A549 (cell line): Measurements from ENCODE around the gene SNX11. TPM values are rescaled to one million over a fixed set of nuclear protein-coding genes. Genes with fewer than 3 reads are reported as not detected.

Experiments
- ATAC-seq, 2 experiments: fragments of 200-7000 bp in 1 of 2; fragments of >200 bp in 1 of 2; cut with Nextera tagmentation in 1 of 2; cut with Tn5 transposase in 1 of 2; 3 replicates each; pipeline versions ENCODE4 v1.8.0 to v1.9.1; 2018 to 2020; ENCODE audit warnings: mild to moderate bottlenecking in 1 of 2, moderate library complexity in 1 of 2
- CTCF ChIA-PET: fragments of 300-600 bp; sonication (Branson Sonifier 250); formaldehyde crosslinking; extraction: SDS; loops from one replicate; lab custom pipeline; 2021; ENCODE audit warnings: antibody characterized with exemption, inconsistent platforms; lab: Yijun Ruan, JAX
- POLR2A ChIA-PET: fragments of 350-600 bp; formaldehyde crosslinking; extraction: SDS; loops from one replicate; lab custom pipeline; 2021; ENCODE audit warnings: antibody characterized with exemption, inconsistent platforms; lab: Yijun Ruan, JAX
- DNase-seq, 2 experiments: peaks; one replicate each; pipeline versions ENCODE4 v3.0.0 to v3.0.0-alpha.2; 2011 to 2016; ENCODE audit warnings: low read depth in 1 of 2, low spot score in 1 of 2
- FAIRE-seq: peaks from 2 replicates; lab custom pipeline; 2011; peaks lifted over from hg19 to GRCh38; lab: Jason Lieb, UNC
- H3K27ac ChIP-seq, 2 experiments: fragments of >200 bp; sonication (Bioruptor Twin); formaldehyde crosslinking; 3 replicates each; pipeline ENCODE4 v1.5.1; 2016 to 2017
- H3K4me1 ChIP-seq: fragments of >200 bp; sonication (Bioruptor Twin); formaldehyde crosslinking; 3 replicates; pipeline ENCODE4 v1.6.1; 2016
- H3K4me2 ChIP-seq: fragments of >200 bp; sonication (Bioruptor Twin); formaldehyde crosslinking; 3 replicates; pipeline ENCODE4 v1.6.1; 2016
- H3K4me3 ChIP-seq: fragments of >200 bp; sonication (Bioruptor Twin); formaldehyde crosslinking; 3 replicates; pipeline ENCODE4 v1.5.1; 2016
- H3K9me3 ChIP-seq: fragments of >200 bp; sonication (Bioruptor Twin); formaldehyde crosslinking; 3 replicates; pipeline ENCODE4 v1.6.1; 2016
- ATOH8 ChIP-seq: fragments of 250-450 bp; sonication (Bioruptor Pico); IDR thresholded peaks from 2 replicates; pipeline ENCODE4 v1.5.0; 2020; ENCODE audit warnings: low read depth, mild to moderate bottlenecking, moderate library complexity
- BHLHE40 ChIP-seq: IDR thresholded peaks from 2 replicates; pipeline ENCODE4 v1.6.1; 2012; ENCODE audit warnings: low read depth, low read length, inconsistent platforms
- CBX2 ChIP-seq: fragments of 200-600 bp; sonication (generic); IDR thresholded peaks from 2 replicates; pipeline ENCODE4 v1.6.1; 2016; ENCODE audit warnings: low read depth, mild to moderate bottlenecking, borderline replicate concordance
- CEBPB ChIP-seq, 2 experiments: fragments of >200 bp in 1 of 2; sonication (Bioruptor Twin) in 1 of 2; formaldehyde crosslinking in 1 of 2; IDR thresholded peaks; 2 replicates each; pipeline ENCODE4 v1.6.1; 2012 to 2016
- CHD4 ChIP-seq: fragments of 200-600 bp; sonication (generic); IDR thresholded peaks from 2 replicates; pipeline ENCODE4 v1.6.1; 2016; ENCODE audit warnings: antibody characterized with exemption, mild to moderate bottlenecking, borderline replicate concordance
- EHF ChIP-seq: fragments of 250-450 bp; sonication (Bioruptor Pico); IDR thresholded peaks from 2 replicates; pipeline ENCODE4 v1.5.0; 2020; ENCODE audit warnings: mild to moderate bottlenecking
- ESRRA ChIP-seq: fragments of 150-350 bp; IDR thresholded peaks from 2 replicates; pipeline ENCODE4 v1.6.1; 2014; ENCODE audit warnings: mild to moderate bottlenecking, low read length, borderline replicate concordance
- FOSL2 ChIP-seq, 2 experiments: fragments of 450-650 bp in 1 of 2; fragments of >200 bp in 1 of 2; sonication (Bioruptor Twin) in 1 of 2; formaldehyde crosslinking; IDR thresholded peaks; 2 replicates each; pipeline versions ENCODE4 v1.5.0 to v1.6.1; 2016 to 2020; ENCODE audit warnings: mild to moderate bottlenecking in 1 of 2, moderate library complexity in 1 of 2
- HEYL ChIP-seq: fragments of 250-450 bp; sonication (Bioruptor Pico); IDR thresholded peaks from 2 replicates; pipeline ENCODE4 v1.8.0; 2021; ENCODE audit warnings: mild to moderate bottlenecking, moderate library complexity
- HOXA7 ChIP-seq: fragments of 250-450 bp; sonication (Bioruptor Pico); IDR thresholded peaks from 2 replicates; pipeline ENCODE4 v1.5.0; 2020; ENCODE audit warnings: mild to moderate bottlenecking, moderate library complexity
- HOXB13 ChIP-seq: fragments of 250-450 bp; sonication (Bioruptor Pico); IDR thresholded peaks from 2 replicates; pipeline ENCODE4 v1.5.0; 2020; ENCODE audit warnings: low read depth, mild to moderate bottlenecking, moderate library complexity
- MAFK ChIP-seq: fragments of 450-650 bp; IDR thresholded peaks from 2 replicates; pipeline ENCODE4 v1.6.1; 2014; ENCODE audit not compliant: partially characterized antibody
- MYC ChIP-seq: IDR thresholded peaks from 2 replicates; pipeline ENCODE4 v1.6.1; 2012; ENCODE audit warnings: mild to moderate bottlenecking, inconsistent platforms, low read length, improper control_type of control experiment, borderline replicate concordance
- NPAS2 ChIP-seq: fragments of 250-450 bp; sonication (Bioruptor Pico); IDR thresholded peaks from 2 replicates; pipeline ENCODE4 v1.8.0; 2022; ENCODE audit warnings: mild to moderate bottlenecking, moderate library complexity, borderline replicate concordance
- POLR2A ChIP-seq: IDR thresholded peaks from 2 replicates; pipeline ENCODE4 v1.6.1; 2012; ENCODE audit warnings: mild to moderate bottlenecking, low read length
- RAD21 ChIP-seq, 2 experiments: fragments of >200 bp in 1 of 2; sonication (Bioruptor Twin) in 1 of 2; formaldehyde crosslinking in 1 of 2; IDR thresholded peaks in 1 of 2; conservative IDR thresholded peaks in 1 of 2; 2 replicates in 1 of 2; 3 replicates in 1 of 2; pipeline ENCODE4 v1.6.1; 2012 to 2018; ENCODE audit warnings: inconsistent platforms in 1 of 2
- RCOR1 ChIP-seq: fragments of 150-350 bp; IDR thresholded peaks from 2 replicates; pipeline ENCODE4 v1.6.1; 2014; ENCODE audit warnings: antibody characterized with exemption, low read length, low read depth
- REST ChIP-seq: fragments of 200-600 bp; sonication (generic); IDR thresholded peaks from 2 replicates; pipeline ENCODE4 v1.6.1; 2016; ENCODE audit warnings: antibody characterized with exemption, mild to moderate bottlenecking, moderate library complexity
- SMC3 ChIP-seq: fragments of >200 bp; sonication (Bioruptor Twin); formaldehyde crosslinking; IDR thresholded peaks from 3 replicates; pipeline ENCODE4 v1.6.1; 2018; ENCODE audit warnings: inconsistent platforms
- SREBF2 ChIP-seq: fragments of 450-650 bp; IDR thresholded peaks from 2 replicates; pipeline ENCODE4 v1.6.1; 2014; ENCODE audit warnings: mild to moderate bottlenecking, moderate library complexity
- TFCP2L1 ChIP-seq: fragments of 250-450 bp; sonication (Bioruptor Pico); IDR thresholded peaks from 2 replicates; pipeline ENCODE4 v1.5.0; 2021; ENCODE audit warnings: mild to moderate bottlenecking
- TP53 ChIP-seq: fragments of 250-450 bp; sonication (Bioruptor Pico); IDR thresholded peaks from 2 replicates; pipeline ENCODE4 v1.5.0; 2021; ENCODE audit warnings: mild to moderate bottlenecking, moderate library complexity
- ZC3H11A ChIP-seq: fragments of 450-650 bp; IDR thresholded peaks from 2 replicates; pipeline ENCODE4 v1.6.1; 2014; ENCODE audit warnings: antibody characterized with exemption, mild to moderate bottlenecking
- ZFP36 ChIP-seq: fragments of 450-650 bp; IDR thresholded peaks from 2 replicates; pipeline ENCODE4 v1.6.1; 2014; ENCODE audit warnings: borderline replicate concordance; ENCODE audit not compliant: partially characterized antibody
- WGBS: methylation state at CpG from one replicate; pipeline ENCODE4 v1.1.6; 2017; ENCODE audit errors: missing lambda C conversion rate; 5-methylcytosine and 5-hydroxymethylcytosine counted together
- polyA plus RNA-seq, 4 experiments: library from polyadenylated mRNA; depleted of rRNA in 3 of 4; stranded (reverse); fragments of >200 nt; fragmentation: RNase III in 1 of 4; extraction: RNeasy Plus Mini Kit Qiagen cat#74134 plus additional on column Dnase treatment in 1 of 4; gene quantifications; 2 replicates in 3 of 4; 3 replicates in 1 of 4; pipeline ENCODE4 v1.2.3, GENCODE V29; 2011 to 2017
- TF ChIP-seq, protein P1 (sequence below): IDR thresholded peaks from 2 replicates; pipeline ENCODE4 v1.6.1; 2012
- TF ChIP-seq, protein P2 (sequence below): IDR thresholded peaks from 2 replicates; pipeline ENCODE4 v1.6.1; 2012; ENCODE audit warnings: low read depth, borderline replicate concordance
- TF ChIP-seq, protein P3 (sequence below): fragments of 250-450 bp; sonication (Bioruptor Pico); IDR thresholded peaks from 2 replicates; pipeline ENCODE4 v1.5.0; 2021; ENCODE audit warnings: mild to moderate bottlenecking, moderate library complexity, borderline replicate concordance
- TF ChIP-seq, protein P4 (sequence below): fragments of >200 bp; sonication (Bioruptor Twin); formaldehyde crosslinking; IDR thresholded peaks from 2 replicates; pipeline ENCODE4 v1.6.1; 2016

SNX11 gene
- polyA plus RNA-seq, 2 of the 4 experiments (the other 2 are of a cell fraction) = 22.3 to 28.4 TPM

- ChIA-PET CTCF (interaction anchor here (0.8 to 7.4 kb wide), 7 partner anchors 10 to 118 kb away, joined by 3 to 52 read pairs (median 4); no protein-coding TSS in a partner anchor), POLR2A (no interaction called here)
- H3K27ac ChIP-seq = no peak overlapping the region
- peak in 1 of 2 experiments; percentile 37; a peak in 3 of 6 replicates for ATAC-seq
- 51% methylated on average over 6 of the region's 6 CpGs for WGBS
- no peak for DNase-seq
- no peaks in the 10 kb centered on the region for H3K9me3 ChIP-seq
- FAIRE-seq = no peak
- H3K4me2 ChIP-seq = no peak overlapping the region
- no peak overlapping the region for H3K4me3 ChIP-seq
- H3K4me1 ChIP-seq = no peaks in the 10 kb centered on the region
- TF ChIP-seq HOXB13 (CRISPR knock-in tag) (no peak), MYC (no peak), MAFK (no peak), SREBF2 (no peak), ZFP36 (no peak), POLR2A (no peak), CBX2 (no peak), BHLHE40 (no peak), FOSL2 (IDR thresholded peaks at IDR 0.05) (no peak), FOSL2 (CRISPR knock-in tag; IDR thresholded peaks at IDR 0.05) (no peak), ESRRA (no peak), NPAS2 (CRISPR knock-in tag) (no peak), REST (no peak), EHF (CRISPR knock-in tag) (no peak), HOXA7 (CRISPR knock-in tag) (no peak)
- TF ChIP-seq, protein P1, sequence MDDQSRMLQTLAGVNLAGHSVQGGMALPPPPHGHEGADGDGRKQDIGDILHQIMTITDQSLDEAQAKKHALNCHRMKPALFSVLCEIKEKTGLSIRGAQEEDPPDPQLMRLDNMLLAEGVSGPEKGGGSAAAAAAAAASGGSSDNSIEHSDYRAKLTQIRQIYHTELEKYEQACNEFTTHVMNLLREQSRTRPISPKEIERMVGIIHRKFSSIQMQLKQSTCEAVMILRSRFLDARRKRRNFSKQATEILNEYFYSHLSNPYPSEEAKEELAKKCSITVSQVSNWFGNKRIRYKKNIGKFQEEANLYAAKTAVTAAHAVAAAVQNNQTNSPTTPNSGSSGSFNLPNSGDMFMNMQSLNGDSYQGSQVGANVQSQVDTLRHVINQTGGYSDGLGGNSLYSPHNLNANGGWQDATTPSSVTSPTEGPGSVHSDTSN = no peak
- TF ChIP-seq, protein P2, sequence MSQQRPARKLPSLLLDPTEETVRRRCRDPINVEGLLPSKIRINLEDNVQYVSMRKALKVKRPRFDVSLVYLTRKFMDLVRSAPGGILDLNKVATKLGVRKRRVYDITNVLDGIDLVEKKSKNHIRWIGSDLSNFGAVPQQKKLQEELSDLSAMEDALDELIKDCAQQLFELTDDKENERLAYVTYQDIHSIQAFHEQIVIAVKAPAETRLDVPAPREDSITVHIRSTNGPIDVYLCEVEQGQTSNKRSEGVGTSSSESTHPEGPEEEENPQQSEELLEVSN = no peak
Observed at GRCh38 chr17:48143629-48144028, 36.1 kb downstream of the SNX11 start.

DNA sequence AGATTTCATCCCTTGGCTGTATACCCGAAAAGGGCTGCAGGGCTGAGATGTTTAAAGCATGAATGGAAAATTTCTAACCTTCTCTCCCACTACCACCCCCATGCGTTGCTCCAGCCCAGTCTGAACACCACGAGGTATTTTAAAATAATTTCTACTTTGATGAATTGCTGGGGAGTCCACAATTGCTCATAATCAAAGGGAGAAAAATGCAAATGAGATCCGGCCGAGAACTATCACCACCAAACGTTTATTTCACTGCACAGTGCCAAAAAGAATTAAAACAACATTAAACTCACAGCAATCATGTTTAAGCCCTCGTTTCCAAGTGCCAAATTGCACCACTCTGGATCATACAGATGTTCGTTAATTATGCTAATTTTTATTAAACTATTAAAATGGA lies 36.7 kb downstream of the SNX11 start:
- no peaks in the 10 kb centered on the region for H3K9me3 ChIP-seq
- CTCF ChIA-PET = interaction anchor here (1.1 to 7.4 kb wide), 3 partner anchors 12 to 69 kb away, joined by 3 to 52 read pairs (median 3); no protein-coding TSS in a partner anchor
- no peak overlapping the region for H3K27ac ChIP-seq
- no peak overlapping the region for H3K4me3 ChIP-seq
- no peak for TF ChIP-seq TFCP2L1 (CRISPR knock-in tag)
- no peak for TF ChIP-seq SREBF2
- no peak for TF ChIP-seq CHD4
- no peak for TF ChIP-seq MAFK
- TF ChIP-seq HOXB13 (CRISPR knock-in tag) = no peak
- TF ChIP-seq HEYL = no peak
- TF ChIP-seq, protein P3, sequence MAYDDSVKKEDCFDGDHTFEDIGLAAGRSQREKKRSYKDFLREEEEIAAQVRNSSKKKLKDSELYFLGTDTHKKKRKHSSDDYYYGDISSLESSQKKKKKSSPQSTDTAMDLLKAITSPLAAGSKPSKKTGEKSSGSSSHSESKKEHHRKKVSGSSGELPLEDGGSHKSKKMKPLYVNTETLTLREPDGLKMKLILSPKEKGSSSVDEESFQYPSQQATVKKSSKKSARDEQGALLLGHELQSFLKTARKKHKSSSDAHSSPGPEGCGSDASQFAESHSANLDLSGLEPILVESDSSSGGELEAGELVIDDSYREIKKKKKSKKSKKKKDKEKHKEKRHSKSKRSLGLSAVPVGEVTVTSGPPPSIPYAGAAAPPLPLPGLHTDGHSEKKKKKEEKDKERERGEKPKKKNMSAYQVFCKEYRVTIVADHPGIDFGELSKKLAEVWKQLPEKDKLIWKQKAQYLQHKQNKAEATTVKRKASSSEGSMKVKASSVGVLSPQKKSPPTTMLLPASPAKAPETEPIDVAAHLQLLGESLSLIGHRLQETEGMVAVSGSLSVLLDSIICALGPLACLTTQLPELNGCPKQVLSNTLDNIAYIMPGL (CRISPR knock-in tag) = no peak
- TF ChIP-seq RCOR1 = no peak
- TF ChIP-seq ZFP36 = no peak
- TF ChIP-seq, protein P4, sequence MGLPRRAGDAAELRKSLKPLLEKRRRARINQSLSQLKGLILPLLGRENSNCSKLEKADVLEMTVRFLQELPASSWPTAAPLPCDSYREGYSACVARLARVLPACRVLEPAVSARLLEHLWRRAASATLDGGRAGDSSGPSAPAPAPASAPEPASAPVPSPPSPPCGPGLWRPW = no peak
- TF ChIP-seq ESRRA = no peak
- no peak for TF ChIP-seq TP53
- no peak for TF ChIP-seq CEBPB (IDR thresholded peaks at IDR 0.05)
- TF ChIP-seq EHF (CRISPR knock-in tag) = no peak
- no peak for TF ChIP-seq SMC3
- no peak for TF ChIP-seq ATOH8 (CRISPR knock-in tag)
- TF ChIP-seq ZC3H11A = no peak
- no peak for TF ChIP-seq RAD21 (conservative IDR thresholded peaks at IDR 0.05 in 1 of 2, IDR thresholded peaks at IDR 0.05 in 1 of 2)
- TF ChIP-seq, all 56 proteins: peak for 0
- Histone ChIP-seq H3K4me1 (no peaks in the 10 kb centered on the region), H3K4me2 (no peak overlapping the region)
- POLR2A ChIA-PET = no interaction called here
- ATAC-seq = no peak
- WGBS = 35% methylated on average over 8 of the region's 8 CpGs
- DNase-seq = no peak
- no peak for FAIRE-seq
